HCT116 (cell line): Measurements from ENCODE around the gene GBX1. TPM values are rescaled to one million over a fixed set of nuclear protein-coding genes. Genes with fewer than 3 reads are reported as not detected.

Source experiments
- ATAC-seq: fragments of 200-7000 bp; cut with Tn5 transposase; 2 replicates; pipeline ENCODE4 v1.9.1; 2020; ENCODE audit warnings: mild to moderate bottlenecking, moderate library complexity
- BruUV-seq: library from RNA; stranded (reverse); fragments of 400-500 nt; replicated peaks from 2 replicates; lab custom pipeline; 2021; lab: Mats Ljungman, UMichigan
- CTCF ChIA-PET: fragments of 300-600 bp; sonication (Branson Sonifier 250); formaldehyde crosslinking; loops from one replicate; lab custom pipeline; 2021; ENCODE audit warnings: antibody characterized with exemption; lab: Charles Lee
- POLR2A ChIA-PET: fragments of 300-600, 350-600 bp; sonication (Branson Sonifier 250); formaldehyde crosslinking; loops from one replicate; lab custom pipeline; 2021; ENCODE audit warnings: antibody characterized with exemption; lab: Charles Lee
- RAD21 ChIA-PET, 2 experiments: fragments of 300-600 bp; sonication (Branson Sonifier 250); formaldehyde crosslinking; loops; one replicate each; lab custom pipeline; 2023; ENCODE audit warnings: low total read pairs in 2 of 2; ENCODE audit not compliant: uncharacterized antibody in 2 of 2, unreplicated experiment in 2 of 2, low non-redundant PET in 1 of 2; lab: Charles Lee
- DNase-seq: peaks from one replicate; pipeline ENCODE4 v3.0.0-alpha.2; 2010; ENCODE audit warnings: low read depth, low spot score
- H2AFZ ChIP-seq: fragments of 200-600 bp; shearing (Covaris generic), sonication (generic); 2 replicates; pipeline ENCODE4 v1.6.1; 2017; ENCODE audit warnings: low read depth, mixed run types, mixed read lengths, antibody characterized with exemption, low read length; ENCODE audit not compliant: poor library complexity, severe bottlenecking
- H3K27ac ChIP-seq: 2 replicates; pipeline ENCODE4 v1.5.1; 2012; ENCODE audit warnings: low read depth, low read length
- H3K27me3 ChIP-seq: fragments of 200-600 bp; sonication (generic); 2 replicates; pipeline ENCODE4 v1.6.1; 2016; ENCODE audit warnings: mixed run types, low read length, mixed read lengths; ENCODE audit not compliant: insufficient read depth
- H3K36me3 ChIP-seq, 2 experiments: fragments of 200-500 bp in 1 of 2; fragments of 200-600 bp in 1 of 2; sonication (Bioruptor generic) in 1 of 2; sonication (generic) in 1 of 2; 2 replicates each; pipeline versions ENCODE4 v1.5.1 to v1.6.1; 2014 to 2016; ENCODE audit warnings: low read length in 2 of 2, inconsistent platforms in 1 of 2, mixed read lengths in 1 of 2, mixed run types in 1 of 2; ENCODE audit not compliant: insufficient read depth in 2 of 2, control insufficient read depth in 1 of 2
- H3K4me1 ChIP-seq, 2 experiments: fragments of 200-600 bp in 1 of 2; sonication (generic) in 1 of 2; 2 replicates each; pipeline versions ENCODE4 v1.5.1 to v1.6.1; 2012 to 2017; ENCODE audit warnings: low read length in 2 of 2, inconsistent platforms in 1 of 2, mild to moderate bottlenecking in 1 of 2, mixed read lengths in 1 of 2, mixed run types in 1 of 2, moderate library complexity in 1 of 2; ENCODE audit not compliant: insufficient read depth in 2 of 2, control insufficient read depth in 1 of 2
- H3K4me2 ChIP-seq: fragments of 200-600 bp; sonication (generic); 2 replicates; pipeline ENCODE4 v1.6.1; 2017; ENCODE audit warnings: mixed run types, low read length, mixed read lengths
- H3K4me3 ChIP-seq, 2 experiments: fragments of 200-600 bp in 1 of 2; sonication (generic) in 1 of 2; replicated peaks in 1 of 2; 2 replicates each; pipeline ENCODE4 v1.5.1; 2011 to 2016; ENCODE audit warnings: low read length in 2 of 2, control low read depth in 1 of 2, low read depth in 1 of 2, mild to moderate bottlenecking in 1 of 2, mixed read lengths in 1 of 2, mixed run types in 1 of 2
- H3K79me2 ChIP-seq: fragments of 200-600 bp; sonication (generic); 2 replicates; pipeline ENCODE4 v1.6.1; 2017; ENCODE audit warnings: mild to moderate bottlenecking, mixed run types, low read length, moderate library complexity, mixed read lengths; ENCODE audit not compliant: insufficient read depth
- H3K9ac ChIP-seq: fragments of 200-600 bp; sonication (generic); 2 replicates; pipeline ENCODE4 v1.6.1; 2016; ENCODE audit warnings: low read length, mixed read lengths
- H3K9me2 ChIP-seq: fragments of 200-600 bp; sonication (generic), shearing (Covaris generic); 2 replicates; pipeline ENCODE4 v1.6.1; 2017; ENCODE audit warnings: mixed run types, mild to moderate bottlenecking, moderate library complexity; ENCODE audit not compliant: insufficient read depth
- H3K9me3 ChIP-seq, 2 experiments: fragments of 200-500 bp in 1 of 2; fragments of 200-600 bp in 1 of 2; sonication (Bioruptor generic) in 1 of 2; sonication (generic) in 1 of 2; 2 replicates each; pipeline ENCODE4 v1.6.1; 2014 to 2017; ENCODE audit warnings: low read length in 2 of 2, mixed read lengths in 2 of 2, inconsistent platforms in 1 of 2, low read depth in 1 of 2, mild to moderate bottlenecking in 1 of 2, mixed run types in 1 of 2, moderate library complexity in 1 of 2; ENCODE audit not compliant: control insufficient read depth in 1 of 2, insufficient read depth in 1 of 2
- H4K20me1 ChIP-seq: fragments of 200-600 bp; sonication (generic), shearing (Covaris generic); 2 replicates; pipeline ENCODE4 v1.6.1; 2017; ENCODE audit warnings: mixed run types, mild to moderate bottlenecking, moderate library complexity; ENCODE audit not compliant: insufficient read depth
- CTCF ChIP-seq, 3 experiments: fragments of 200-600 bp in 1 of 3; sonication (generic) in 1 of 3; IDR thresholded peaks in 2 of 3; conservative IDR thresholded peaks in 1 of 3; 2 replicates each; pipeline ENCODE4 v1.5.1; 2012 to 2017; ENCODE audit warnings: low read depth in 2 of 3, low read length in 2 of 3, antibody characterized with exemption in 1 of 3, borderline replicate concordance in 1 of 3, control low read depth in 1 of 3, mild to moderate bottlenecking in 1 of 3, mixed read lengths in 1 of 3, mixed run types in 1 of 3, moderate library complexity in 1 of 3; ENCODE audit not compliant: insufficient read depth in 1 of 3
- FOSL1 ChIP-seq: IDR thresholded peaks from 2 replicates; pipeline ENCODE4 v1.6.1; 2012; ENCODE audit warnings: low read depth
- ZNF274 ChIP-seq: fragments of 200-500 bp; sonication (Bioruptor generic); IDR thresholded peaks from 2 replicates; pipeline ENCODE4 v1.6.1; 2014; ENCODE audit warnings: mild to moderate bottlenecking, low read depth, low read length, inconsistent platforms
- intact Hi-C: fragments of 100-400 bp; cut with micrococcal nuclease; formaldehyde crosslinking; loops from 2 replicates; pipeline ENCODE4 v1.10.0; 2022
- total RNA-seq: library from RNA; stranded (reverse); gene quantifications from one replicate; pipeline ENCODE4 v1.2.1, GENCODE V29; 2021; ENCODE audit not compliant: unreplicated experiment

Gene GBX1
- total RNA-seq, 1 experiment from 2014 or later, result 0.86 TPM

- intact Hi-C loops, result no loop called here
- no TSS peak for BruUV-seq
- Histone ChIP-seq H3K9me3 (no peaks in the 10 kb centered on the region), H3K27me3 (no peaks in the 10 kb centered on the region), H3K79me2 (no peaks in the 10 kb centered on the region), H2AFZ (no peak overlapping the region), H4K20me1 (no peaks in the 10 kb centered on the region), H3K4me3 (no peak overlapping the region), H3K4me2 (peak overlapping the region; percentile 10; the same call in 1 of the 2 replicates), H3K9ac (no peak overlapping the region), H3K9me2 (no peaks in the 10 kb centered on the region), H3K36me3 (no peaks in the 10 kb centered on the region), H3K4me1 (peaks cover 3 to 9% of the 10 kb centered on the region in 2 experiments; a peak in 3 of 4 replicates), H3K27ac (no peak overlapping the region)
- ChIA-PET POLR2A (interaction anchor here (0.9 kb wide), 1 partner anchor 11 kb away, joined by 3 read pairs; no protein-coding TSS in a partner anchor), CTCF (interaction anchor here (1.1 to 1.6 kb wide), 2 partner anchors 10 to 34 kb away, joined by 4 to 7 read pairs; partner anchors contain the start of gene GBX1), RAD21 (no interaction called here)
- peak; percentile 53; the same call in 1 of the 2 replicates for ATAC-seq
- DNase-seq, result no peak
- TF ChIP-seq CTCF (IDR thresholded peaks at IDR 0.05 in 2 of 3, conservative IDR thresholded peaks at IDR 0.05 in 1 of 3; ENCODE audit: borderline replicate concordance in 1 of 3, insufficient read depth in 1 of 3, low read depth in 2 of 3, low read length in 2 of 3) (no peak), FOSL1 (peak; percentile 39; the same call in 1 of the 2 replicates)
Measured at GRCh38 chr7:151157645-151158329, 9.7 kb downstream of the GBX1 start.

- ATAC-seq (peak; percentile 60; the same call in 1 of the 2 replicates), DNase-seq (no peak)
- no TSS peak for BruUV-seq
- ChIA-PET RAD21 (no interaction called here), POLR2A (no interaction called here), CTCF (no interaction called here)
- H3K9me3 ChIP-seq, result no peaks in the 10 kb centered on the region
- H3K4me3 ChIP-seq, result no peak overlapping the region
- no peak overlapping the region for H2AFZ ChIP-seq
- H3K4me2 ChIP-seq, result no peak overlapping the region
- intact Hi-C loops, result no loop called here
- no peaks in the 10 kb centered on the region for H3K79me2 ChIP-seq
- no peaks in the 10 kb centered on the region for H3K9me2 ChIP-seq
- TF ChIP-seq ZNF274, result no peak
- TF ChIP-seq CTCF (IDR thresholded peaks at IDR 0.05 in 2 of 3, conservative IDR thresholded peaks at IDR 0.05 in 1 of 3; ENCODE audit: borderline replicate concordance in 1 of 3, insufficient read depth in 1 of 3, low read depth in 2 of 3, low read length in 2 of 3), result peak in 1 of 3 experiments; percentile 21; a peak in 1 of 6 replicates
- H3K27ac ChIP-seq, result no peak overlapping the region
- no peak overlapping the region for H3K9ac ChIP-seq
- H4K20me1 ChIP-seq, result no peaks in the 10 kb centered on the region
- no peaks in the 10 kb centered on the region; the same call in 1 of the 2 replicates for H3K27me3 ChIP-seq
- no peaks in the 10 kb centered on the region for H3K36me3 ChIP-seq
- H3K4me1 ChIP-seq, result peaks cover 3 to 6% of the 10 kb centered on the region in 2 experiments; a peak in 3 of 4 replicates
Measured at GRCh38 chr7:151152643-151153513, 14.6 kb downstream of the GBX1 start.
